HG03025 (cell line): ENCODE results near the gene HNRNPH1.
"Not testable (repeated sequence)": the region's sequence is repeated elsewhere in the genome, so short reads cannot be mapped to it uniquely, and the experiment has no call there.

Experiments
- ATAC-seq: cut with Tn5 transposase; IDR thresholded peaks from one replicate; pipeline ENCODE4 v1.9.1; 2021; ENCODE audit warnings: mild to moderate bottlenecking, moderate library complexity; ENCODE audit not compliant: unreplicated experiment, low FRiP score

HNRNPH1 gene, protein sequence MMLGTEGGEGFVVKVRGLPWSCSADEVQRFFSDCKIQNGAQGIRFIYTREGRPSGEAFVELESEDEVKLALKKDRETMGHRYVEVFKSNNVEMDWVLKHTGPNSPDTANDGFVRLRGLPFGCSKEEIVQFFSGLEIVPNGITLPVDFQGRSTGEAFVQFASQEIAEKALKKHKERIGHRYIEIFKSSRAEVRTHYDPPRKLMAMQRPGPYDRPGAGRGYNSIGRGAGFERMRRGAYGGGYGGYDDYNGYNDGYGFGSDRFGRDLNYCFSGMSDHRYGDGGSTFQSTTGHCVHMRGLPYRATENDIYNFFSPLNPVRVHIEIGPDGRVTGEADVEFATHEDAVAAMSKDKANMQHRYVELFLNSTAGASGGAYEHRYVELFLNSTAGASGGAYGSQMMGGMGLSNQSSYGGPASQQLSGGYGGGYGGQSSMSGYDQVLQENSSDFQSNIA

DNA sequence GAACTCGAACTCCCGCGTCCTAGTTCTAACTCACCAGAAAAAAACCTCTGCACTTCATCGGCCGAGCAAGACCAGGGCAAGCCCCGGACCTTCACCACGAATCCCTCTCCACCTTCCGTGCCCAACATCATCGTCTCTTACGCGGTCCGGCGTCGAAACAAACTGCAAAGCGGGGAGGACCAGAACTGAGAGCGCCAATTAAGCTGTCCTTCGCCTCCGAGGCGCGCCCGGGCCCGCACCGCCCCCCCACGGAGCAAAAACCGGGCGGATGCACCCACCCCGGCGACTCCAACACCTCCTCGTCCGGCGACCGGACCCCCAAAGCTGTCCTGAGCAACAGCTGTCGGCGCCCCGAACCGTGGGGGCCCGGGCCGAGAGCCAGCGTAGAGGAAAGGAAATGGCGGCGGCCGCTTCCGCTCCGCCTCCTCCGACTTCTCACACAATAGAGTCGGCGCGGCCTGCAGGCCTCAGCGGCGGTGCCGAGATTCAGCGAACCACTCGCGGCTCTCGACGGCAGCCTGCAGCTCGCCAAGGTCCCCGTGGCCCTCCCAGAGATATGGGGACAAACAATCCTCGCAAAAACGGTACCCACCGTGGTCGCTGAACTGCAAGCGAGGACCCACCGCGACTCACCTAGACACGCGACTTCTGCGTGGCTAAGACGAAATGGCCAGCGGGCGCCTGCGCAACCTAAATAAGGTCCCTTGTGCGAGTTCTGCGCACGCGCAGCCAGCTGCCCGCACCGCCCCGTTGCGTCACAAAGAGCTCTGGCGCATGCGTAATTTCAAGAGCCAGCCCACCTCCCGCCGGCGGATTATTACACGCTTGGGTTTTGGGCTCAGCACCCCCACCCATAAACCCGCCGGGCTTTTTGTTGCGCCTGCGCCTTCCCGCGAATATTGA lies at the start of gene HNRNPH1:
TSS of gene HNRNPH1 (minus strand) at position 669 of the 903 bp plus-strand sequence. CDS start at position 131, 538 bp downstream.
- peak; percentile 77 for ATAC-seq

DNA sequence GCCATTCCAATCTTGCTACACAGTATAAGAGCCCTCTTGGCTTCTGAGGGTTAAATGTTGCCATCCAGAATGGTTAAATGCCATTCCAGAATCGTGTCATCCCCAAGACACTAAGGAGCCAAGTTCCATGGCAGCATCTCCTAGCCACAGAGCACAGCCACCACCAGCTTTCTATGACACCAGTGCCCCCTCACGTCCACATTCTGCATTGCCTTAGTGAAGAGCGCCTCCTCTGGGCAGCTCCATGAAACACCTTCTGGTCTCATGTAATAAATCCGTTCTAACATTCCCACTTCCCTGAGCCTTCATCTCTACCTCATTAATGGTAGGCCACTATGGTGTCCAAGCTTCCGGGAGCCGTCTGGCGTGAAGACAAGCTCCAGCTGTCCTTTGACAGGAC lies 44.9 kb upstream of the HNRNPH1 start:
- ATAC-seq = no peak

GRCh38 chr5:179661647-179662046 lies 38.2 kb upstream of the HNRNPH1 start:
- ATAC-seq = not testable (repeated sequence)

- peak; percentile 68 for ATAC-seq
These were observed 34.8 kb upstream of the HNRNPH1 start for GRCh38 chr5:179658179-179658856.

DNA sequence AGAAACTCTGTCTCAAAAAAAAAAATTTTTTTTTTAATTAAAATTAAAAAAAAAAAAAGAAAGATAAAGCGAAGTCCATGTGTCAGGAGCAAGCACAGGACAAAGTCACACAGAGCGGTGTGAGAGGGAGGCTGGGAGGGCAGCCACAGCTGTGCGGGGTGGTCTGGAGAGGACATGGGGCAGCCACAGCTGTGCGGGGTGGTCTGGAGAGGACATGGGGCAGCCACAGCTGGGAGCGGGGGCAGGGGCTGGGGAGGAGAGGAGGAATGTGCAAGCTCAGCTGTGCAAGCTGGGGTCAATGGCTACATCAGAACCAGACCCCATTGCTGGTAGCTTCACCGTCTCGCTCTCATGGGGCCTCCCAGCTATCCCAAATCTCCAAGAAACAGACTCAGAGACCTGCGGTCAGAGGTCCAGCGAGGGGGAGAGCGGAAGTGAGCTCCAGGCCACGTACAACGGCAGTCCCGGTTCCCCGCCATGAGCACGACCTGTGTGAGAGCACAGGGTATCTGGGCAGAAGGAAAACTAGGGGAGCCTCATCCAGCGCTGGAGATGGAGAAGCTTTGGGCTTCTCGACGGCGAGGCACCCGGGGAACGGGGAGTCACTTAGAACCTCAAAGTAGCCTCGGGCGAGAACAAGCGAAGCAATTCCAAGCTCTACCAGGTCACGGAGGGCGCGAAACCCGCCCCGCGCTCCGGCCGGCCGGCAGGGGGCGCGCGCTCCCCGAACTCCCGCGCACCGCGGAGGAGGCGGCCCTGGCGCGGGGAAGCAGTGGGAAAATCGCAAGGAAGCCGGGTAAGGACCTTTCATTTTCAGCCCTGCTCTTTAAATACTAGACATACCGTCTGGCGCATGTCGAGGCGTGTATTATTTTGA lies 34.1 kb upstream of the HNRNPH1 start:
- ATAC-seq = peak; percentile 89

GRCh38 chr5:179653135-179653534 lies 29.7 kb upstream of the HNRNPH1 start:
- not testable (repeated sequence) for ATAC-seq

DNA sequence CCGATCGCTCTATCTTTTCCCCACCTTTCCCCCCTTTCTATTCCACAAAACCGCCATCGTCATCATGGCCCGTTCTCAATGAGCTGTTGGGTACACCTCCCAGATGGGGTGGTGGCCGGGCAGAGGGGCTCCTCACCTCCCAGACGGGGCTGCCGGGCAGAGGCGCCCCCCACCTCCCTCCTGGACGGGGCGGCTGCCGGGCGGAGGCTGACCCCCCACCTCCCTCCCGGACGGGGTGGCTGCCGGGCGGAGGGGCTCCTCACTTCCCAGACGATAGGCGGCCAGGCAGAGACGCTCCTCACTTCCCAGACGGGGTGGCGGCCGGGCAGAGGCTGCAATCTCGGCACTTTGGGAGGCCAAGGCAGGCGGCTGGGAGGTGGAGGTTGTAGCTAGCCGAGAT lies 26.8 kb upstream of the HNRNPH1 start:
- not testable (repeated sequence) for ATAC-seq

GRCh38 chr5:179649166-179649703 lies 25.8 kb upstream of the HNRNPH1 start:
- ATAC-seq = not testable (repeated sequence)

DNA sequence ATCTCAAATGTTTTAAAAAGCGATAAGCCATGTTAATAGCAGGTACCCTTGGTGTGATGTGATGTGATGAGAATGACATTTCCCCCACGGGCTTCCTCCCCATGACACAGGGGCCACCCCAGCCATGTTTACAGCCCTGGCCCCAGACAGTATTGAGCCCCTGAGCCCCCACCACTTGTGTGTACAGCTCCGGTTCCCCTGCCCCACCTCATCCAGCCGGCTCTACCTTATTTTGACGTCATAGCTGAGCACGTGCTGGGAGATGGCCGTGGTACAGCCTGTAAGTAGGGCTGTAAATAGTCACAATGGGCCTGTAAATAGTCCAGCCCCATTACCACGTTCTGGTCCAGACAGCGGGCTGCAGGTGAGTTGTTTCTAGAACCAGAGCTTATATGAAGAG lies 24.9 kb upstream of the HNRNPH1 start:
- no peak for ATAC-seq

GRCh38 chr5:179644766-179645165 lies 21.3 kb upstream of the HNRNPH1 start:
- ATAC-seq = not testable (repeated sequence)

DNA sequence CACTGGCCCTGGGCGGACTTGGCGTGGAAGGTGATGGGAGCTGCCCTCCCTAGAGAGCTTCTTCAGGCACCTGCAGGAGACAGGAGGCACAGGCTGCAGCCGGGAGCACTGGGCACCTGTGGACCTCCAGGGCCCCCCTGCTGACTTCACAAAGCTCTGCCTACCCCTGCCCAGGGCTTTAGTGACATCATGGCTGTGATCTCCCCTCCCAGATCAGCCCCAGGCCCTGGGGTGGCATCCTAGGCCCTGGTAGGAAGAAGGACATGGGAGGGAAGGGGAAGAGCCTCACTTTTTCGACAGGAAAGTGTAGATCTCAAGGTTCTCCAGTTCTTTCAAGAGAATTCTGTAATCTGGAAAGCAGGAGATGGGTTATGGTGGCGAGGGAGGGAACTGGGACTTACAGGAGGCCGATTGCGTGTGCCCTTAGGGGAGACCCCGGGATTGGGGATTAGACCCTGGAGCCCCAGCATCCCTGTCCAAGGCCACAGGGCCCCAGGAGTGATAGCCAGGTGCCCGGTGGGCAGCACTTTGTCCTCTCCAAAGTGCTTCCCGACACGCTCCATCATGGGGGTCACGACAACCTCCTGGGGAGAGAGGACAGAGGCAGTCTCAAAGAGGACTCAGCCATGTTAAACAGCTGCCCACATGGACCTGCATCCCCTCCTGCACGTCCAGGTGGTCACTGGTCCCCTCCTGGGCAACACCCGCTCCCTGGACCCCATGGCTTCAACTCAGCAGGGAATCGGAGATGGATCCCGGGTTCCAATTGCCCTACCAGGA lies 19.9 kb upstream of the HNRNPH1 start:
- ATAC-seq = not testable (repeated sequence)

DNA sequence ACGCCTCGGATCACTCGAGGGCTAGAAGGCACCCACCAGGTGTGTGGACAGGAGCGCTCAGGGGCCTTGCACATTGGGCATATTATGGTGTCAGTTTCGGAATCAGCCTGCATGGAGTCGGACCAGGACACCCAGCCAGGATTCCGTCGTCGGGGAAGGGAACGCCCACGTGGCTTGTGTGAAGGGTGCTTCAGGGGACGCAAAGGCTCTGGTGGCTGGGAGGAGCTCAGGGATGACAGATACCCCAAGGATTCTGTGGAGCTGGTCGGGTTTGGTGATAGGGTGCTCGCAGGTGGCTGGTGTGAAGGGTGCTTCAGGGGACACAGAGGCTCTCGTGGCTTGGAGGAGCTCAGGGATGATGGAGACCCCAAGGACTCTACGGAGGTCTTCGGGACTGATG lies 19.2 kb upstream of the HNRNPH1 start:
- ATAC-seq = not testable (repeated sequence)

- not testable (repeated sequence) for ATAC-seq
These were observed 18.3 kb upstream of the HNRNPH1 start for GRCh38 chr5:179641745-179642144.

- ATAC-seq = not testable (repeated sequence)
These were observed 15.8 kb upstream of the HNRNPH1 start for GRCh38 chr5:179639296-179639695.

GRCh38 chr5:179634370-179635172 lies 11.1 kb upstream of the HNRNPH1 start:
- ATAC-seq = peak; percentile 93

DNA sequence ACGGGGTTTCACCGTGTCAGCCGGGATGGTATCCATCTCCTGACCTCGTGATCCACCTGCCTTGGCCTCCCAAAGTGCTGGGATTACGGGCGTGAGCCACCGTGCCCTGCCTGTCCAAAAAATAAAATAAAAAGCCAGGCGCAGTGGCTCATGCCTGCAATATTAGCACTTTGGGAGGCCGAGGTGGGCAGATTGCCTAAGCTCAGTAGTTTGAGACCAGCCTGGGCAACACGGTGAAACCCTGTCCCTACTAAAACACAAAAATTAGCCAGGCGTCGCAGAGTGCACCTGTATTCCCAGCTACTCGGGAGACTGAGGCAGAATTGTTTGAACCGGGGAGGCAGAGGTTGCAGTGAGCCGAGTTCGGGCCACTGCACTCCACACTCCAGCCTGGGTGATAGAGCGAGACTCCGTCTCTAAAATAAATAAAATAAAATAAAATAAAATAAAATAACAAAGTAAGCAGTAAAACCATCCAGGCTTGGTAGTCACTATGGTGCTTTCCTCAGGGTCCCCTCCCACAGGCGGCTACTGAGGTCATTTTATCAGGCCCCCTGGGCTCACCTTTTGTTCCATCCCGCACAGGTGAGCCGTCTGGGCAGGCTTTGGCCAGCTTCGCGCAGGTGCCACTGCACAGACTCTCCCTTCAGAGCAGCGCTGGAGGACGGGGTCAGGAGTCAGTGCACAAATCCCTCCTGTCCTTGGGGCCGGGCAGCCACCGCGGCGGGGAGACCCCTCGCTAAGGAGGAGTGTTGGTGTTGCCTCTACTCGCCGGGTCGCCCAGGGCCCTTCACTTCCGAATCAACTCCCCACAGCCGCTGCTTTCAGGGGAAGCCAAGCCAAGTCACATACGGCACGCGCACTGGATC lies 10.3 kb upstream of the HNRNPH1 start:
- peak; percentile 34 for ATAC-seq

- no peak for ATAC-seq
These were observed 1.4 kb upstream of the HNRNPH1 start for GRCh38 chr5:179624841-179625271.
